SU-DHL-6 (cell line): ENCODE measurements around the gene POMGNT2.

Experiments used
- H2AFZ ChIP-seq: fragments of 200-600 bp; sonication (generic); 2 replicates; pipeline ENCODE4 v1.6.1; 2014; ENCODE audit warnings: low read depth, mild to moderate bottlenecking, moderate library complexity, mixed read lengths, antibody characterized with exemption, low read length; ENCODE audit not compliant: severe bottlenecking
- H3F3A ChIP-seq: fragments of 200-600 bp; shearing (Covaris generic); 2 replicates; pipeline ENCODE4 v1.6.0; 2016; ENCODE audit warnings: antibody characterized with exemption, mild to moderate bottlenecking; ENCODE audit not compliant: insufficient read depth
- H3K27ac ChIP-seq: fragments of 200-600 bp; sonication (generic); 2 replicates; pipeline ENCODE4 v1.5.1; 2016; ENCODE audit warnings: low read depth, mild to moderate bottlenecking, low read length, moderate library complexity, mixed read lengths
- H3K27me3 ChIP-seq: fragments of 200-600 bp; sonication (generic), shearing (Covaris generic); 2 replicates; pipeline ENCODE4 v1.6.0; 2014; ENCODE audit warnings: mild to moderate bottlenecking, low read length
- H3K36me3 ChIP-seq: fragments of 200-600 bp; sonication (generic); 2 replicates; pipeline ENCODE4 v1.6.1; 2014; ENCODE audit warnings: mild to moderate bottlenecking, low read length, mixed read lengths
- H3K4me2 ChIP-seq: fragments of 300-600, 200-600 bp; shearing (Covaris generic), sonication (generic); 2 replicates; pipeline ENCODE4 v1.6.0; 2014; ENCODE audit warnings: low read length, low read depth, mild to moderate bottlenecking; ENCODE audit not compliant: poor library complexity, severe bottlenecking
- H3K4me3 ChIP-seq: fragments of 200-600 bp; sonication (generic); 2 replicates; pipeline ENCODE4 v1.5.1; 2014; ENCODE audit warnings: antibody characterized with exemption, low read length, mild to moderate bottlenecking, mixed read lengths; ENCODE audit not compliant: insufficient read depth, poor library complexity, severe bottlenecking
- H3K79me2 ChIP-seq: fragments of 200-600 bp; sonication (generic); 2 replicates; pipeline ENCODE4 v1.6.1; 2014; ENCODE audit warnings: mild to moderate bottlenecking, low read length, moderate library complexity; ENCODE audit not compliant: insufficient read depth
- H3K9ac ChIP-seq: fragments of 200-600 bp; sonication (generic); 2 replicates; pipeline ENCODE4 v1.7.0; 2014; ENCODE audit warnings: mild to moderate bottlenecking, low read length
- H3K9me2 ChIP-seq: fragments of 200-600 bp; sonication (generic); replicated peaks from 2 replicates; pipeline ENCODE4 v1.6.1; 2014; ENCODE audit warnings: low read length; ENCODE audit not compliant: insufficient read depth
- H3K9me3 ChIP-seq: fragments of 200-600 bp; sonication (generic); 2 replicates; pipeline ENCODE4 v1.6.1; 2014; ENCODE audit warnings: low read length, mixed read lengths; ENCODE audit not compliant: insufficient read depth
- H4K20me1 ChIP-seq: fragments of 200-600 bp; sonication (generic); 2 replicates; pipeline ENCODE4 v1.6.1; 2014; ENCODE audit warnings: low read depth, mild to moderate bottlenecking, antibody characterized with exemption, low read length, moderate library complexity, mixed read lengths
- CTCF ChIP-seq: fragments of 200-600 bp; sonication (generic); IDR thresholded peaks from one replicate; pipeline ENCODE4 v1.5.1; 2017; ENCODE audit warnings: antibody characterized with exemption, mild to moderate bottlenecking, low read length, moderate library complexity; ENCODE audit not compliant: insufficient read depth, poor library complexity, severe bottlenecking
- EZH2phosphoT487 ChIP-seq: fragments of 200-600 bp; sonication (generic), shearing (Covaris generic); conservative IDR thresholded peaks from 2 replicates; pipeline ENCODE4 v1.6.1; 2018; ENCODE audit warnings: mild to moderate bottlenecking, antibody characterized with exemption, low read length, moderate library complexity, mixed read lengths

POMGNT2 gene

GRCh38 chr3:43055806-43056770, 49.8 kb downstream of the POMGNT2 start:
- no peak overlapping the region for H3K4me2 ChIP-seq
- H3K9me2 ChIP-seq = no peaks in the 10 kb centered on the region
- no peaks in the 10 kb centered on the region for H4K20me1 ChIP-seq
- H3K27ac ChIP-seq = no peak overlapping the region
- no peak for TF ChIP-seq EZH2phosphoT487
- TF ChIP-seq CTCF = no peak
- H3K27me3 ChIP-seq = no peaks in the 10 kb centered on the region
- no peaks in the 10 kb centered on the region for H3F3A ChIP-seq
- H2AFZ ChIP-seq = no peak overlapping the region
- no peak overlapping the region for H3K9ac ChIP-seq
- H3K79me2 ChIP-seq = no peaks in the 10 kb centered on the region
- H3K4me3 ChIP-seq = no peak overlapping the region
- H3K9me3 ChIP-seq = no peaks in the 10 kb centered on the region
- no peaks in the 10 kb centered on the region for H3K36me3 ChIP-seq

- Histone ChIP-seq H3K27ac (no peak overlapping the region), H4K20me1 (no peaks in the 10 kb centered on the region), H3K9me3 (peaks cover 4% of the 10 kb centered on the region; the same call in 1 of the 2 replicates), H3K9ac (no peak overlapping the region), H3K4me2 (no peak overlapping the region), H2AFZ (no peak overlapping the region), H3F3A (no peaks in the 10 kb centered on the region), H3K79me2 (no peaks in the 10 kb centered on the region), H3K27me3 (no peaks in the 10 kb centered on the region), H3K9me2 (no peaks in the 10 kb centered on the region), H3K4me3 (no peak overlapping the region), H3K36me3 (no peaks in the 10 kb centered on the region; the same call in 1 of the 2 replicates)
- TF ChIP-seq EZH2phosphoT487 = no peak
These were observed 50.5 kb downstream of the POMGNT2 start for GRCh38 chr3:43055393-43055792.

GRCh38 chr3:43054754-43055153, 51.1 kb downstream of the POMGNT2 start:
- Histone ChIP-seq H2AFZ (no peak overlapping the region), H3K4me2 (no peak overlapping the region), H3K27me3 (no peaks in the 10 kb centered on the region), H3K9me2 (no peaks in the 10 kb centered on the region), H3K27ac (no peak overlapping the region), H3K79me2 (no peaks in the 10 kb centered on the region), H3K9ac (no peak overlapping the region), H3F3A (no peaks in the 10 kb centered on the region), H3K36me3 (no peaks in the 10 kb centered on the region; the same call in 1 of the 2 replicates), H3K4me3 (no peak overlapping the region), H3K9me3 (peaks cover 8% of the 10 kb centered on the region; the same call in 1 of the 2 replicates), H4K20me1 (no peaks in the 10 kb centered on the region)
- TF ChIP-seq EZH2phosphoT487 = no peak
- no peak for TF ChIP-seq CTCF

GRCh38 chr3:43053291-43053690, 52.6 kb downstream of the POMGNT2 start:
- Histone ChIP-seq H3K4me3 (no peak overlapping the region), H3K79me2 (no peaks in the 10 kb centered on the region), H3K4me2 (no peak overlapping the region), H2AFZ (no peak overlapping the region), H3K9me2 (no peaks in the 10 kb centered on the region), H3K27ac (no peak overlapping the region), H3K9ac (no peak overlapping the region), H4K20me1 (no peaks in the 10 kb centered on the region), H3K9me3 (peaks cover 8% of the 10 kb centered on the region; the same call in 1 of the 2 replicates), H3F3A (no peaks in the 10 kb centered on the region), H3K27me3 (no peaks in the 10 kb centered on the region), H3K36me3 (no peaks in the 10 kb centered on the region; the same call in 1 of the 2 replicates)
- no peak for TF ChIP-seq EZH2phosphoT487
- no peak for TF ChIP-seq CTCF
